Tibial nerve (tissue), 4 donors: Measurements from ENCODE around the gene GALNT13. TPM values are rescaled to one million over a fixed set of nuclear protein-coding genes. Genes with fewer than 3 reads are reported as not detected.

Experiments used
- DNase-seq, 2 donors: peaks; one replicate each; pipeline ENCODE4 v3.0.0-alpha.2; 2019; ENCODE audit warnings: low spot score in 2 of 2
- H3K27ac ChIP-seq, 4 donors: fragments of 200-600 bp; sonication (generic) in 3 of 4; one replicate each; pipeline ENCODE4 v1.5.1; 2017 to 2019; ENCODE audit warnings: mild to moderate bottlenecking in 1 of 4
- H3K27me3 ChIP-seq, 2 donors: fragments of 200-600 bp; sonication (generic) in 1 of 2; one replicate each; pipeline versions ENCODE4 v1.5.1 to v1.6.0; 2017 to 2019
- H3K36me3 ChIP-seq, 3 donors: fragments of 200-600 bp; sonication (generic); one replicate each; pipeline ENCODE4 v1.5.1; 2018 to 2019
- H3K4me1 ChIP-seq, 4 donors: fragments of 200-600 bp; sonication (generic) in 3 of 4; one replicate each; pipeline ENCODE4 v1.5.1; 2017 to 2019
- H3K4me3 ChIP-seq, 4 donors: fragments of 200-600 bp; sonication (generic) in 3 of 4; one replicate each; pipeline ENCODE4 v1.5.1; 2017 to 2019; ENCODE audit warnings: mild to moderate bottlenecking in 1 of 4, moderate library complexity in 1 of 4
- H3K9me3 ChIP-seq, 4 donors: fragments of 200-600 bp; sonication (generic) in 3 of 4; one replicate each; pipeline ENCODE4 v1.5.1; 2017 to 2019
- CTCF ChIP-seq, 5 experiments: fragments of 200-600 bp in 3 of 5; fragments of 450-650 bp in 2 of 5; sonication (generic) in 3 of 5; IDR thresholded peaks; one replicate each; pipeline ENCODE4 v1.5.1; 2016 to 2019; ENCODE audit warnings: antibody characterized with exemption in 5 of 5, mild to moderate bottlenecking in 3 of 5, moderate library complexity in 2 of 5
- EP300 ChIP-seq, 2 donors: sonication (generic); formaldehyde crosslinking; IDR thresholded peaks; one replicate each; pipeline ENCODE4 v1.6.1; 2017; ENCODE audit warnings: antibody characterized with exemption in 2 of 2, mild to moderate bottlenecking in 1 of 2
- POLR2A ChIP-seq, 2 donors: fragments of 450-650 bp; IDR thresholded peaks; one replicate each; pipeline ENCODE4 v1.6.1; 2017; ENCODE audit warnings: antibody characterized with exemption in 2 of 2, mild to moderate bottlenecking in 2 of 2, moderate library complexity in 2 of 2
- WGBS, 2 donors: methylation state at CpG; one replicate each; pipeline ENCODE4 v1.1.5; 2018; 5-methylcytosine and 5-hydroxymethylcytosine counted together
- total RNA-seq, 4 donors: library from RNA; depleted of rRNA; stranded (reverse); fragments of >200 nt; gene quantifications; one replicate each; pipeline ENCODE4 v1.1.0, GENCODE V29; 2016

GALNT13 gene
- total RNA-seq, 4 donors from 2014 or later = under 0.01 to 3.1 (median 1.3) TPM; not detected in 1

DNA sequence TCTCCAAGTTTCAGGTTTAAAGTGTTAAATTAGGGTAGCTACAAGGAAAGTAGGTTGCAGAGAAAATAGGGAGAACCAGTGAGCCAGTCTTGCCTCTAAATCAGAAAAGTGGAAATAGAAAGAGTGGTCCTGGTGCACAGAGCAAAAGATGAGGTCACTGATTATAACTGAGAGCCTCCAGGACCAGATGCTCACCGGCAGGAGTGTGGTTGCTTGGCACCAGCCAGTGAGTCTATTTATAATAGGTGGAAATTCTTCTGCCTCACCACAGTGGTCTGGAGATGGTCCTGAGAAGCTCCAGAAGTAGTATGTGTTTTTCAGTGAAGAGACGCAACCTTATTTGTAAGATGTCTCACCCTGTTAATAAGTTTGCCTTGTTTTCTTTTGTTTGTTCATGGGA, 452.9 kb downstream of the GALNT13 start:
- Histone ChIP-seq H3K27me3 (no peaks in the 10 kb centered on the region), H3K9me3 (no peaks in the 10 kb centered on the region), H3K4me3 (no peak overlapping the region), H3K36me3 (no peaks in the 10 kb centered on the region), H3K27ac (no peak overlapping the region), H3K4me1 (no peaks in the 10 kb centered on the region)
- WGBS, 2 donors = 78 to 87% methylated on average over 2 of the region's 2 CpGs
- no peak for TF ChIP-seq CTCF (IDR thresholded peaks at IDR 0.05)
- no peak for TF ChIP-seq POLR2A (IDR thresholded peaks at IDR 0.05)
- no peak for TF ChIP-seq EP300 (IDR thresholded peaks at IDR 0.05)
- DNase-seq = no peak

DNA sequence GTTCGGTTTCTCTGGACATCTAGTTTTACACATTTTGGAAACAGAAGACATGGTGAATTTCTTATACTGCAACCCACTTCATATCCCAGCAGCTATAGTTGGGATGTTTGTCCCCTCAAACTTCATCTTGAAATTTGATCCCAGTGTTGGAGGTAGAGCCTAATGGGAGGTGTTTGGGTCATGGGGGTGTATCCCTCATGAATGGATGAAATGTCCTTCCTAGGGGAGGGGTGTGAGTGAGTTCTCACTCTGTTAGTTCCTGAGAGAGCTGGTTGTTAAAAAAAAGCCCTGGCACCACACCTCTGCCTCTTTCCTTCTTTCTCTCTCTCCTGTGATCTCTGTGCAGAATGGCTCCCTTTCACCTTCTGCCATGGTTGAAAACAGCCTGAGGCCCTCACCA, 457.8 kb downstream of the GALNT13 start:
- H3K9me3 ChIP-seq = no peaks in the 10 kb centered on the region
- no peak for DNase-seq
- no peaks in the 10 kb centered on the region for H3K27me3 ChIP-seq
- no peaks in the 10 kb centered on the region for H3K4me1 ChIP-seq
- no peak overlapping the region for H3K4me3 ChIP-seq
- 95 to 97% methylated on average over 1 of the region's 1 CpG for WGBS, 2 donors
- no peak overlapping the region for H3K27ac ChIP-seq
- no peaks in the 10 kb centered on the region for H3K36me3 ChIP-seq
- TF ChIP-seq POLR2A (IDR thresholded peaks at IDR 0.05) = no peak
- TF ChIP-seq CTCF (IDR thresholded peaks at IDR 0.05) = no peak
- no peak for TF ChIP-seq EP300 (IDR thresholded peaks at IDR 0.05)

- Histone ChIP-seq H3K27ac (no peak overlapping the region), H3K4me3 (no peak overlapping the region), H3K36me3 (no peaks in the 10 kb centered on the region), H3K27me3 (no peaks in the 10 kb centered on the region), H3K9me3 (no peaks in the 10 kb centered on the region), H3K4me1 (no peaks in the 10 kb centered on the region)
- 21 to 39% methylated on average over 1 of the region's 1 CpG for WGBS, 2 donors
- DNase-seq = no peak
- no peak for TF ChIP-seq CTCF (IDR thresholded peaks at IDR 0.05)
Measured at GRCh38 chr2:154331784-154332183, 460.1 kb downstream of the GALNT13 start.

DNA sequence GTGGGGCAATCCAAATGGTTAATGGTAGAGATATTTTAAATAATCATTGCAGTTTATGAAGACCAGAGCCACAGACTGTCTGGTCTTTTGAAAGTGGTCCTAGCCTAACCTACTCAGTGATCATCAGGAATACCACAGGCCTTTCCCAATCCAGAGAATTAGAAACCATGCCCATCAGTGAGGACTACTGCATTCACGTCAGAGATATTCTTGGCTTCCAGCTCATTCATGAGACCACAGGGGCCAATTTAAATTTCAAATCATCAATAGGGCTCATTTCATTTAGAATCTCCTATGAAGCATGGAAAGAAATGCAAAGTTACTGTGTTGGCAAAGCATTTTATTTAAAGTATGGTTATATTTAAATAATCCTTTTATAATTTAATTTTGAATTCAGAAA, 464.5 kb downstream of the GALNT13 start:
- Histone ChIP-seq H3K36me3 (no peaks in the 10 kb centered on the region), H3K4me3 (no peak overlapping the region), H3K27ac (no peak overlapping the region), H3K4me1 (no peaks in the 10 kb centered on the region), H3K27me3 (no peaks in the 10 kb centered on the region), H3K9me3 (no peaks in the 10 kb centered on the region)
- 78 to 90% methylated on average over 1 of the region's 1 CpG for WGBS, 2 donors
- no peak for DNase-seq
- TF ChIP-seq EP300 (IDR thresholded peaks at IDR 0.05) (no peak), POLR2A (IDR thresholded peaks at IDR 0.05) (no peak), CTCF (IDR thresholded peaks at IDR 0.05) (no peak)

GRCh38 chr2:154338352-154338967, 466.7 kb downstream of the GALNT13 start:
- no peaks in the 10 kb centered on the region for H3K27me3 ChIP-seq
- no peak for TF ChIP-seq EP300 (IDR thresholded peaks at IDR 0.05)
- TF ChIP-seq POLR2A (IDR thresholded peaks at IDR 0.05) = no peak
- TF ChIP-seq CTCF (IDR thresholded peaks at IDR 0.05) = no peak
- WGBS, 2 donors = 54 to 95% methylated on average over 2 to 3 of the region's 3 CpGs

More at GRCh38 chr2:154338352-154338967, 466.7 kb downstream of the GALNT13 start:
- no peaks in the 10 kb centered on the region for H3K4me1 ChIP-seq
- no peaks in the 10 kb centered on the region for H3K9me3 ChIP-seq
- no peak overlapping the region for H3K4me3 ChIP-seq
- H3K36me3 ChIP-seq = no peaks in the 10 kb centered on the region
- H3K27ac ChIP-seq = no peak overlapping the region
- DNase-seq = no peak
